HepG2 (cell line): ENCODE results near the gene BCAS1. TPM values are rescaled to one million over a fixed set of nuclear protein-coding genes. Genes with fewer than 3 reads are reported as not detected.

Source experiments
- KMT2A ChIP-seq: sonication (generic); formaldehyde crosslinking; IDR thresholded peaks from 2 replicates; pipeline ENCODE4 v1.4.0; 2020; ENCODE audit warnings: missing genetic modification reagents
- MAFK ChIP-seq, 2 experiments: IDR thresholded peaks in 1 of 2; conservative IDR thresholded peaks in 1 of 2; 2 replicates each; pipeline ENCODE4 v1.6.1; 2011; ENCODE audit warnings: improper control_type of control experiment in 2 of 2, low read length in 2 of 2
- POLR2G ChIP-seq: fragments of 200-400 bp; formaldehyde crosslinking; IDR thresholded peaks from 2 replicates; pipeline ENCODE4 v1.6.1; 2018; ENCODE audit warnings: mild to moderate bottlenecking, low read depth, low read length, moderate library complexity
- TBX2 ChIP-seq: sonication (generic); formaldehyde crosslinking; IDR thresholded peaks from 2 replicates; pipeline ENCODE4 v1.5.0; 2020; ENCODE audit warnings: missing genetic modification reagents, mild to moderate bottlenecking, borderline replicate concordance
- ZNF224 ChIP-seq: sonication (generic); formaldehyde crosslinking; IDR thresholded peaks from 2 replicates; pipeline ENCODE4 v1.5.0; 2020; ENCODE audit warnings: mild to moderate bottlenecking, missing genetic modification reagents
- ZNF282 ChIP-seq: fragments of 450-650 bp; IDR thresholded peaks from 2 replicates; pipeline ENCODE4 v1.6.1; 2018; ENCODE audit not compliant: partially characterized antibody
- ZNF431 ChIP-seq: sonication (generic); formaldehyde crosslinking; IDR thresholded peaks from 2 replicates; pipeline ENCODE4 v1.9.0; 2022; ENCODE audit warnings: missing genetic modification reagents, low read depth, mild to moderate bottlenecking, borderline replicate concordance
- polyA plus RNA-seq, 8 experiments: library from polyadenylated mRNA; depleted of rRNA in 3 of 8; stranded (reverse) in 7 of 8; unstranded in 1 of 8; fragments of >200 nt; fragmentation: Illumina TruSeq in 4 of 8; extraction: Trizol in 4 of 8; gene quantifications; 2 replicates each; pipeline versions ENCODE4 v1.2.1 to v1.2.3, GENCODE V29; 2011 to 2016; ENCODE audit warnings: low read depth in 4 of 8, missing spikeins in 1 of 8, mixed read lengths in 1 of 8; ENCODE audit not compliant: insufficient read depth in 1 of 8
- total RNA-seq, 5 experiments: library from RNA; depleted of rRNA; stranded (reverse); fragments of >200 nt; fragmentation: Illumina TruSeq; extraction: Trizol; gene quantifications; 2 replicates each; pipeline ENCODE4 v1.2.3, GENCODE V29; 2016; ENCODE audit warnings: low read depth in 1 of 5
- TF ChIP-seq, protein P1 (sequence below): sonication (generic); formaldehyde crosslinking; IDR thresholded peaks from 2 replicates; pipeline ENCODE4 v1.4.0; 2020; ENCODE audit warnings: missing genetic modification reagents, borderline replicate concordance
- TF ChIP-seq, protein P2 (sequence below): sonication (generic); formaldehyde crosslinking; IDR thresholded peaks from 2 replicates; pipeline ENCODE4 v1.5.0; 2020; ENCODE audit warnings: mild to moderate bottlenecking, missing genetic modification reagents, moderate library complexity
- TF ChIP-seq, protein P3 (sequence below): sonication (generic); formaldehyde crosslinking; IDR thresholded peaks from 2 replicates; pipeline ENCODE4 v1.5.0; 2020; ENCODE audit warnings: missing genetic modification reagents
- TF ChIP-seq, protein P4 (sequence below): sonication (generic); formaldehyde crosslinking; IDR thresholded peaks from 2 replicates; pipeline ENCODE4 v1.4.0; 2020; ENCODE audit warnings: mild to moderate bottlenecking, missing genetic modification reagents, borderline replicate concordance

The BCAS1 gene
- total and polyA plus RNA-seq, 2 of the 13 experiments (the other 11 are each of a cell fraction or from before 2014, with no cell fraction given), result 0.55 to 0.91 TPM

DNA sequence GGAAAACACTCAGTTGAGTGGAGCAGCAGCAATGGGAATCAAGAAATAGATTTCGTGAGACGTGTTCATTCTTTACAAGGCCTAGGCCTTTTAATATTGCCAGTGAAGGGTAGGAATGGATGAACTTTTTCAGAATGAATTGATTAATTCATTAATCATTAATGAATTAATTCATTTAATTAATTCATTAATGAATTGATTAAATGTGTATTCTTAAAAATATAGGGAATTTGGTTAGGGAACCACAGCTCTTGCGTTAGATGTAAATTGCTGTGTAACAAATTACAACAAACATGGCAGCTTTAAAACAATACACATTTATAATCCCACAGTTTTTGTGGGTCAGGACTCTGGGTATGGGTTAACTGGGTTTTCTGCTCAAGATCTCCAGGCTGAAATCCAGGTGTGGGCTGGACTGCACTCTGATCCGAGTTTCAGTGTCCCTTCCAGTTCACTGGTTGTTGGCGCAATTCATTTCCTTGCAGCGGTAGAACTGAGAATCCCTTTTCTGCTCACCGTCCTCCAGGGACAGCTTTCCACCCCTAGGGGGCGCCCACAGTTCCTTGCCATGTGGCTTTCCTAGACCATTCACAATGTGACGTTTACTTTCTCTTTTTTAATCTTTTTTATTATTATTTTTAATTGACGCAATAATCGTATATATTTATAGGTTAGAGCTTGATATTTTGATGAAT lies 32.8 kb upstream of the BCAS1 start (continued):
- TF ChIP-seq, protein P1, sequence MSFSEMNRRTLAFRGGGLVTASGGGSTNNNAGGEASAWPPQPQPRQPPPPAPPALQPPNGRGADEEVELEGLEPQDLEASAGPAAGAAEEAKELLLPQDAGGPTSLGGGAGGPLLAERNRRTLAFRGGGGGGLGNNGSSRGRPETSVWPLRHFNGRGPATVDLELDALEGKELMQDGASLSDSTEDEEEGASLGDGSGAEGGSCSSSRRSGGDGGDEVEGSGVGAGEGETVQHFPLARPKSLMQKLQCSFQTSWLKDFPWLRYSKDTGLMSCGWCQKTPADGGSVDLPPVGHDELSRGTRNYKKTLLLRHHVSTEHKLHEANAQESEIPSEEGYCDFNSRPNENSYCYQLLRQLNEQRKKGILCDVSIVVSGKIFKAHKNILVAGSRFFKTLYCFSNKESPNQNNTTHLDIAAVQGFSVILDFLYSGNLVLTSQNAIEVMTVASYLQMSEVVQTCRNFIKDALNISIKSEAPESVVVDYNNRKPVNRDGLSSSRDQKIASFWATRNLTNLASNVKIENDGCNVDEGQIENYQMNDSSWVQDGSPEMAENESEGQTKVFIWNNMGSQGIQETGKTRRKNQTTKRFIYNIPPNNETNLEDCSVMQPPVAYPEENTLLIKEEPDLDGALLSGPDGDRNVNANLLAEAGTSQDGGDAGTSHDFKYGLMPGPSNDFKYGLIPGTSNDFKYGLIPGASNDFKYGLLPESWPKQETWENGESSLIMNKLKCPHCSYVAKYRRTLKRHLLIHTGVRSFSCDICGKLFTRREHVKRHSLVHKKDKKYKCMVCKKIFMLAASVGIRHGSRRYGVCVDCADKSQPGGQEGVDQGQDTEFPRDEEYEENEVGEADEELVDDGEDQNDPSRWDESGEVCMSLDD, result no peak
- TF ChIP-seq, protein P2, sequence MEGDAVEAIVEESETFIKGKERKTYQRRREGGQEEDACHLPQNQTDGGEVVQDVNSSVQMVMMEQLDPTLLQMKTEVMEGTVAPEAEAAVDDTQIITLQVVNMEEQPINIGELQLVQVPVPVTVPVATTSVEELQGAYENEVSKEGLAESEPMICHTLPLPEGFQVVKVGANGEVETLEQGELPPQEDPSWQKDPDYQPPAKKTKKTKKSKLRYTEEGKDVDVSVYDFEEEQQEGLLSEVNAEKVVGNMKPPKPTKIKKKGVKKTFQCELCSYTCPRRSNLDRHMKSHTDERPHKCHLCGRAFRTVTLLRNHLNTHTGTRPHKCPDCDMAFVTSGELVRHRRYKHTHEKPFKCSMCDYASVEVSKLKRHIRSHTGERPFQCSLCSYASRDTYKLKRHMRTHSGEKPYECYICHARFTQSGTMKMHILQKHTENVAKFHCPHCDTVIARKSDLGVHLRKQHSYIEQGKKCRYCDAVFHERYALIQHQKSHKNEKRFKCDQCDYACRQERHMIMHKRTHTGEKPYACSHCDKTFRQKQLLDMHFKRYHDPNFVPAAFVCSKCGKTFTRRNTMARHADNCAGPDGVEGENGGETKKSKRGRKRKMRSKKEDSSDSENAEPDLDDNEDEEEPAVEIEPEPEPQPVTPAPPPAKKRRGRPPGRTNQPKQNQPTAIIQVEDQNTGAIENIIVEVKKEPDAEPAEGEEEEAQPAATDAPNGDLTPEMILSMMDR, result peak; percentile 95
- TF ChIP-seq MAFK (conservative IDR thresholded peaks at IDR 0.05 in 1 of 2, IDR thresholded peaks at IDR 0.05 in 1 of 2; ENCODE audit: low read length in 2 of 2), result no peak
- no peak for TF ChIP-seq TBX2 (CRISPR knock-in tag)
- no peak for TF ChIP-seq ZNF282
- TF ChIP-seq ZNF224 (CRISPR knock-in tag), result no peak
- no peak for TF ChIP-seq ZNF431
- TF ChIP-seq, protein P3, sequence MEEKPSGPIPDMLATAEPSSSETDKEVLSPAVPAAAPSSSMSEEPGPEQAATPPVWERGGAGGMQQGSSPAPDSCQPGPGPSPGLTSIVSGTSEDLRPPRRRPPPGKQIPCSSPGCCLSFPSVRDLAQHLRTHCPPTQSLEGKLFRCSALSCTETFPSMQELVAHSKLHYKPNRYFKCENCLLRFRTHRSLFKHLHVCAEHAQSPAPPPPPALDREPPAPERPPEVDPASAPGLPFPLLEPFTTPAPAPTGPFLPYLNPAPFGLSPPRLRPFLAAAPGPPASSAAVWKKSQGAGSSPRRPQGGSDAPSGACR, result no peak
- TF ChIP-seq POLR2G, result no peak; the same call in 1 of the 2 replicates
- TF ChIP-seq KMT2A (CRISPR knock-in tag), result peak; percentile 48; the same call in 1 of the 2 replicates
- TF ChIP-seq, protein P4, sequence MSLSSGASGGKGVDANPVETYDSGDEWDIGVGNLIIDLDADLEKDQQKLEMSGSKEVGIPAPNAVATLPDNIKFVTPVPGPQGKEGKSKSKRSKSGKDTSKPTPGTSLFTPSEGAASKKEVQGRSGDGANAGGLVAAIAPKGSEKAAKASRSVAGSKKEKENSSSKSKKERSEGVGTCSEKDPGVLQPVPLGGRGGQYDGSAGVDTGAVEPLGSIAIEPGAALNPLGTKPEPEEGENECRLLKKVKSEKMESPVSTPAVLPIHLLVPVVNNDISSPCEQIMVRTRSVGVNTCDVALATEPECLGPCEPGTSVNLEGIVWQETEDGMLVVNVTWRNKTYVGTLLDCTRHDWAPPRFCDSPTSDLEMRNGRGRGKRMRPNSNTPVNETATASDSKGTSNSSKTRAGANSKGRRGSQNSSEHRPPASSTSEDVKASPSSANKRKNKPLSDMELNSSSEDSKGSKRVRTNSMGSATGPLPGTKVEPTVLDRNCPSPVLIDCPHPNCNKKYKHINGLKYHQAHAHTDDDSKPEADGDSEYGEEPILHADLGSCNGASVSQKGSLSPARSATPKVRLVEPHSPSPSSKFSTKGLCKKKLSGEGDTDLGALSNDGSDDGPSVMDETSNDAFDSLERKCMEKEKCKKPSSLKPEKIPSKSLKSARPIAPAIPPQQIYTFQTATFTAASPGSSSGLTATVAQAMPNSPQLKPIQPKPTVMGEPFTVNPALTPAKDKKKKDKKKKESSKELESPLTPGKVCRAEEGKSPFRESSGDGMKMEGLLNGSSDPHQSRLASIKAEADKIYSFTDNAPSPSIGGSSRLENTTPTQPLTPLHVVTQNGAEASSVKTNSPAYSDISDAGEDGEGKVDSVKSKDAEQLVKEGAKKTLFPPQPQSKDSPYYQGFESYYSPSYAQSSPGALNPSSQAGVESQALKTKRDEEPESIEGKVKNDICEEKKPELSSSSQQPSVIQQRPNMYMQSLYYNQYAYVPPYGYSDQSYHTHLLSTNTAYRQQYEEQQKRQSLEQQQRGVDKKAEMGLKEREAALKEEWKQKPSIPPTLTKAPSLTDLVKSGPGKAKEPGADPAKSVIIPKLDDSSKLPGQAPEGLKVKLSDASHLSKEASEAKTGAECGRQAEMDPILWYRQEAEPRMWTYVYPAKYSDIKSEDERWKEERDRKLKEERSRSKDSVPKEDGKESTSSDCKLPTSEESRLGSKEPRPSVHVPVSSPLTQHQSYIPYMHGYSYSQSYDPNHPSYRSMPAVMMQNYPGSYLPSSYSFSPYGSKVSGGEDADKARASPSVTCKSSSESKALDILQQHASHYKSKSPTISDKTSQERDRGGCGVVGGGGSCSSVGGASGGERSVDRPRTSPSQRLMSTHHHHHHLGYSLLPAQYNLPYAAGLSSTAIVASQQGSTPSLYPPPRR (CRISPR knock-in tag), result peak; percentile 31; the same call in 1 of the 2 replicates
